A673 (cell line): ENCODE measurements around the gene POLR1H. TPM values are rescaled to one million over a fixed set of nuclear protein-coding genes. Genes with fewer than 3 reads are reported as not detected.

Source experiments
- BruUV-seq: library from RNA; stranded (reverse); fragments of 400-500 nt; replicated peaks from 2 replicates; lab custom pipeline; 2021; lab: Mats Ljungman, UMichigan
- CTCF ChIA-PET: fragments of 300-600 bp; sonication (Branson Sonifier 250); formaldehyde crosslinking; loops from one replicate; lab custom pipeline; 2022; ENCODE audit warnings: antibody characterized with exemption; lab: Charles Lee
- POLR2A ChIA-PET: fragments of 300-600 bp; sonication (Branson Sonifier 250); formaldehyde crosslinking; loops from one replicate; lab custom pipeline; 2022; ENCODE audit warnings: antibody characterized with exemption; ENCODE audit not compliant: low non-redundant PET; lab: Charles Lee
- DNase-seq: peaks from one replicate; pipeline ENCODE4 v3.0.0-alpha.2; 2015; ENCODE audit warnings: low spot score
- H3K27ac ChIP-seq: fragments of 200-600 bp; sonication (generic); 2 replicates; pipeline ENCODE4 v1.5.1; 2016; ENCODE audit warnings: mixed run types, low read depth, mild to moderate bottlenecking, mixed read lengths, antibody characterized with exemption, low read length; ENCODE audit not compliant: poor library complexity, severe bottlenecking
- H3K27me3 ChIP-seq: fragments of 200-600 bp; sonication (generic); replicated peaks from 2 replicates; pipeline ENCODE4 v1.6.1; 2017; ENCODE audit warnings: mixed run types, low read depth, mild to moderate bottlenecking, mixed read lengths, antibody characterized with exemption, low read length; ENCODE audit not compliant: insufficient read depth, poor library complexity
- H3K36me3 ChIP-seq: fragments of 200-600 bp; sonication (generic); 2 replicates; pipeline ENCODE4 v1.6.1; 2016; ENCODE audit warnings: mixed run types, mild to moderate bottlenecking, mixed read lengths, antibody characterized with exemption, low read length; ENCODE audit not compliant: insufficient read depth, poor library complexity, severe bottlenecking
- H3K4me1 ChIP-seq: fragments of 200-600 bp; sonication (generic); 2 replicates; pipeline ENCODE4 v1.6.1; 2017; ENCODE audit warnings: mixed run types, mild to moderate bottlenecking, mixed read lengths, antibody characterized with exemption, low read length; ENCODE audit not compliant: insufficient read depth, poor library complexity, severe bottlenecking
- H3K4me3 ChIP-seq: fragments of 200-600 bp; sonication (generic); 2 replicates; pipeline ENCODE4 v1.5.1; 2016; ENCODE audit warnings: low read depth, mixed run types, mild to moderate bottlenecking, mixed read lengths, low read length; ENCODE audit not compliant: poor library complexity, severe bottlenecking
- H3K9me3 ChIP-seq: fragments of 200-600 bp; sonication (generic); 2 replicates; pipeline ENCODE4 v1.6.1; 2016; ENCODE audit warnings: mixed run types, low read depth, mild to moderate bottlenecking, mixed read lengths, antibody characterized with exemption, low read length; ENCODE audit not compliant: poor library complexity, severe bottlenecking
- EZH2 ChIP-seq: fragments of 200-600 bp; sonication (generic); IDR thresholded peaks from 2 replicates; pipeline ENCODE4 v1.6.1; 2017; ENCODE audit warnings: borderline replicate concordance, low read depth, mild to moderate bottlenecking, mixed read lengths, antibody characterized with exemption, low read length; ENCODE audit not compliant: poor library complexity, severe bottlenecking
- intact Hi-C: fragments of 100-400 bp; cut with micrococcal nuclease; formaldehyde crosslinking; loops from one replicate; pipeline ENCODE4 v1.10.0; 2022; ENCODE audit not compliant: unreplicated experiment
- total RNA-seq: library from RNA; stranded (reverse); gene quantifications from 2 replicates; pipeline ENCODE4 v1.2.3, GENCODE V29; 2021
- TF ChIP-seq, protein P1 (sequence below): fragments of 300-800, 200-600 bp; sonication (generic); conservative IDR thresholded peaks from 2 replicates; pipeline ENCODE4 v1.5.1; 2017; ENCODE audit warnings: low read depth, mild to moderate bottlenecking, antibody characterized with exemption, low read length, moderate library complexity, mixed read lengths

The POLR1H gene
- total RNA-seq, 1 experiment from 2014 or later = 30.9 TPM

DNA sequence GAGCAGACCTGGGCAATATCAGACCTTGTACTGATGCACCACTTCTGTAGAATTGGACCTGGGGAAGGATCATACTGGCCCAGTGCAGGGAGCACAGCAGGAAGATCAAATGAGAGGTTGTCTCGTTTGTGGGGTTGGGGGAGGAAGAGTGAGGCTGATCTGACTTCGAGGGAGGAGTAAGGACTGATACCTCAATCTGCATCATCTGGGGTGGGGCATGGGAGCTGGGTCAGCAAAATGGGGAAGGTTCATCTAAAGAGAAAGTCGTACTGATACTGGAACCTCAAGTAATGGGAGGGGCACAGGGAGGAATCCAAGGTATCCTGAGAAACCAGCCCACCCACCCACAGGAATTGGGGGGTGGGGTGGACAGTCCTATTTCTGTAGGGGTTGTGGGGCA lies 10.8 kb downstream of the POLR1H start:
- DNase-seq = no peak
- no TSS peak for BruUV-seq
- ChIA-PET POLR2A (no interaction called here), CTCF (interaction anchor here (0.6 kb wide), 1 partner anchor 54 kb away, joined by 3 read pairs; no protein-coding TSS in a partner anchor)
- intact Hi-C loops = no loop called here
- H3K4me3 ChIP-seq = no peak overlapping the region
- TF ChIP-seq EZH2 = no peak
- TF ChIP-seq, protein P1, sequence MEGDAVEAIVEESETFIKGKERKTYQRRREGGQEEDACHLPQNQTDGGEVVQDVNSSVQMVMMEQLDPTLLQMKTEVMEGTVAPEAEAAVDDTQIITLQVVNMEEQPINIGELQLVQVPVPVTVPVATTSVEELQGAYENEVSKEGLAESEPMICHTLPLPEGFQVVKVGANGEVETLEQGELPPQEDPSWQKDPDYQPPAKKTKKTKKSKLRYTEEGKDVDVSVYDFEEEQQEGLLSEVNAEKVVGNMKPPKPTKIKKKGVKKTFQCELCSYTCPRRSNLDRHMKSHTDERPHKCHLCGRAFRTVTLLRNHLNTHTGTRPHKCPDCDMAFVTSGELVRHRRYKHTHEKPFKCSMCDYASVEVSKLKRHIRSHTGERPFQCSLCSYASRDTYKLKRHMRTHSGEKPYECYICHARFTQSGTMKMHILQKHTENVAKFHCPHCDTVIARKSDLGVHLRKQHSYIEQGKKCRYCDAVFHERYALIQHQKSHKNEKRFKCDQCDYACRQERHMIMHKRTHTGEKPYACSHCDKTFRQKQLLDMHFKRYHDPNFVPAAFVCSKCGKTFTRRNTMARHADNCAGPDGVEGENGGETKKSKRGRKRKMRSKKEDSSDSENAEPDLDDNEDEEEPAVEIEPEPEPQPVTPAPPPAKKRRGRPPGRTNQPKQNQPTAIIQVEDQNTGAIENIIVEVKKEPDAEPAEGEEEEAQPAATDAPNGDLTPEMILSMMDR = no peak
- H3K4me1 ChIP-seq = peaks cover 18% of the 10 kb centered on the region
- H3K9me3 ChIP-seq = no peaks in the 10 kb centered on the region
- H3K27ac ChIP-seq = no peak overlapping the region
- peaks cover 3% of the 10 kb centered on the region for H3K36me3 ChIP-seq
- peaks cover 61% of the 10 kb centered on the region for H3K27me3 ChIP-seq

DNA sequence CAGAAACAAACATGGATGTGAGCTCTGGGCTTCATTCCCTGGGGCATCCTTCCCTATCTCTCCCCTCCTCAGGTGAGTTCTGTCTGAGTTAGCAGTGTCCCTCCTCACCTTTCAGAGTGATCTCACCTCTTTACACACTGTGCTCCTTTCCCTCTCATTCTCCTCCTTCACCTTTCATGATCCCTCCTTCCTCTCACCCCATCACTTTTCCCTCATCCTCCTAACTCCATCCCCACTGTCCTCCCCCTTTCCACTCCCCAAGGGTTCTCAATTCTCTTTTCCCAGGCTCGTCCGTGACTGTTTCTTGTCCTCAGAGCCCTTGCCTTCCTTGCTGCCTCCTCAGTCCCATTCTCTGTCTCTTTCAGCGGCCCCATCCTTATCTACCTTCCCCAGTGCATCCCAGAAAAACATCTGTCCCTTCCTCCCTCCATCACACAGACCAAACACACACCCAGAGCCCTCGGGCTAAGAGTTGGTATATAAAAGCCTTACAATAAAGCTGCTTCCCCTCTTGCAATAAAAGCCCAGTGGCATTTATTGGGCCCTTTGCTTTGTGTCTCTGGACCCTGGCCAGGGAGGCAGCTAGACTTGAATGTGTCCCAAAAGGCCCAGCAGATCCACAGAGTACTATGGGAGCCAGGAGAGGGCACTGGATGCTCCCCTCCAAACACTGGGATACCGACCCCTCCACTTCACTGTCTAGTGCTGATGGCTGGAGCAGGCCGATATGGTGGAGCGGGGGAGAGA lies 12.6 kb downstream of the POLR1H start:
- peaks cover 79% of the 10 kb centered on the region for H3K27me3 ChIP-seq
- H3K4me3 ChIP-seq = no peak overlapping the region
- H3K9me3 ChIP-seq = no peaks in the 10 kb centered on the region
- intact Hi-C loops = no loop called here
- no TSS peak for BruUV-seq
- peaks cover 10% of the 10 kb centered on the region for H3K4me1 ChIP-seq
- ChIA-PET POLR2A (no interaction called here), CTCF (no interaction called here)
- H3K27ac ChIP-seq = no peak overlapping the region
- no peak for TF ChIP-seq EZH2
- TF ChIP-seq, protein P1 = no peak
- peaks cover 3% of the 10 kb centered on the region for H3K36me3 ChIP-seq
- no peak for DNase-seq

DNA sequence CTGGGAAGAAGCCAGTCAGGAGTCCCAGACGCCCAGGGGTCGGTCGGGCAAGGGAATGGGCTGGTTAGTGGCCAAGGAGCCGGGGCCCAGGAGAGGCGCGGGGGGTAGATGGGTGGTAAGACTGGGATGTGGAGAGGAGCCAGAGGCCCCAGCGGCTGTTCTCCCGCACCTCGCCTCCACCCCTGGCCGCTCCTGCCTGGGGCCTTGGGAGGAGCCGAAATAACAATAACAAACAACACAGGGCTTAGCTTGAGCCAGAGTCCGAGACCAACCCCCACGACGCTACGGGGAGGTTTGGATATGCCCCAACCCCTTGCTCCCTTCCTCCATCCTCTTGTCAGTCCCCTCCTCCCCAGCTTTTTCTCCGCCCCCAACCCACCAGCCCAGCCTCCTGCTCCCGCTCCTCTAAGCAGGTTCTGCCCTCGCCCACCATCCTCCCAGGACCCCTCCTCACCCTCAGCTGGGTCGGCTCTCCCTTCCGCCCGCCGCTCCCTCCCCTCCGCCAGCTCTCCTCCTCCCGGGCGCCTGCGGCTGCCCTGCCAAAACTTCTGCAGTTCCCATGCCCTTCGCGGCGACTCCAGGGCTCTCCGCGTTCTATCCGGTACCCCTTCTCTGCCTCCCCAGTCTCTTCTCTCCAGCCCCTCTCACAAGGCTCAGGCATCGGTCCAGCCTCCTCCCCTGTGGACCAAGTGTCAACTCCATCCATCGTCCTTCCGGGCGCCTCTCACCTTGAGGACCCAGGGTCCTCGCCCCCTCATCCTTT lies 13.4 kb downstream of the POLR1H start:
- TF ChIP-seq, protein P1 = no peak
- no peak for TF ChIP-seq EZH2
- BruUV-seq = no TSS peak
- DNase-seq = no peak
- Histone ChIP-seq H3K27ac (no peak overlapping the region), H3K36me3 (peaks cover 1% of the 10 kb centered on the region), H3K4me3 (peak overlapping the region; percentile 27), H3K27me3 (peaks cover 87% of the 10 kb centered on the region), H3K4me1 (peaks cover 10% of the 10 kb centered on the region), H3K9me3 (no peaks in the 10 kb centered on the region)
- POLR2A ChIA-PET = no interaction called here
- CTCF ChIA-PET = no interaction called here
- intact Hi-C loops = no loop called here
